Mesothelial cell of epicardium (in vitro differentiated cells): Measurements from ENCODE around the gene GINS3. TPM values are rescaled to one million over a fixed set of nuclear protein-coding genes. Genes with fewer than 3 reads are reported as not detected.

ENCODE experiments used
- DNase-seq, 2 experiments: peaks; one replicate each; pipeline ENCODE4 v3.0.0; 2021; ENCODE audit warnings: low spot score in 2 of 2; ENCODE audit not compliant: unreplicated experiment in 2 of 2
- H3K27ac Mint-ChIP-seq: 2 replicates; pipeline ENCODE4 v1.8.0; 2021; ENCODE audit warnings: mixed read lengths
- H3K27me3 Mint-ChIP-seq: 2 replicates; pipeline ENCODE4 v1.8.0; 2021; ENCODE audit warnings: low read depth, mixed read lengths
- H3K36me3 Mint-ChIP-seq: 2 replicates; pipeline ENCODE4 v1.8.0; 2021; ENCODE audit warnings: mixed read lengths
- H3K4me1 Mint-ChIP-seq: 2 replicates; pipeline ENCODE4 v1.8.0; 2021; ENCODE audit warnings: mixed read lengths
- H3K4me3 Mint-ChIP-seq: 2 replicates; pipeline ENCODE4 v1.8.0; 2021; ENCODE audit warnings: mild to moderate bottlenecking, moderate library complexity, mixed read lengths
- H3K9me3 Mint-ChIP-seq: 2 replicates; pipeline ENCODE4 v1.8.0; 2021; ENCODE audit warnings: mixed read lengths
- total RNA-seq: library from RNA; stranded (reverse); gene quantifications from 3 replicates; pipeline ENCODE4 v1.2.1, GENCODE V29; 2021
- TF ChIP-seq, protein P1 (sequence below): fragments of 200-600 bp; sonication (generic); IDR thresholded peaks from one replicate; pipeline ENCODE4 v1.5.0; 2021; ENCODE audit warnings: antibody characterized with exemption; ENCODE audit not compliant: unreplicated experiment

The GINS3 gene
- 5.0 to 6.0 TPM (median 5.5 TPM) in 3 replicates for total RNA-seq

DNA sequence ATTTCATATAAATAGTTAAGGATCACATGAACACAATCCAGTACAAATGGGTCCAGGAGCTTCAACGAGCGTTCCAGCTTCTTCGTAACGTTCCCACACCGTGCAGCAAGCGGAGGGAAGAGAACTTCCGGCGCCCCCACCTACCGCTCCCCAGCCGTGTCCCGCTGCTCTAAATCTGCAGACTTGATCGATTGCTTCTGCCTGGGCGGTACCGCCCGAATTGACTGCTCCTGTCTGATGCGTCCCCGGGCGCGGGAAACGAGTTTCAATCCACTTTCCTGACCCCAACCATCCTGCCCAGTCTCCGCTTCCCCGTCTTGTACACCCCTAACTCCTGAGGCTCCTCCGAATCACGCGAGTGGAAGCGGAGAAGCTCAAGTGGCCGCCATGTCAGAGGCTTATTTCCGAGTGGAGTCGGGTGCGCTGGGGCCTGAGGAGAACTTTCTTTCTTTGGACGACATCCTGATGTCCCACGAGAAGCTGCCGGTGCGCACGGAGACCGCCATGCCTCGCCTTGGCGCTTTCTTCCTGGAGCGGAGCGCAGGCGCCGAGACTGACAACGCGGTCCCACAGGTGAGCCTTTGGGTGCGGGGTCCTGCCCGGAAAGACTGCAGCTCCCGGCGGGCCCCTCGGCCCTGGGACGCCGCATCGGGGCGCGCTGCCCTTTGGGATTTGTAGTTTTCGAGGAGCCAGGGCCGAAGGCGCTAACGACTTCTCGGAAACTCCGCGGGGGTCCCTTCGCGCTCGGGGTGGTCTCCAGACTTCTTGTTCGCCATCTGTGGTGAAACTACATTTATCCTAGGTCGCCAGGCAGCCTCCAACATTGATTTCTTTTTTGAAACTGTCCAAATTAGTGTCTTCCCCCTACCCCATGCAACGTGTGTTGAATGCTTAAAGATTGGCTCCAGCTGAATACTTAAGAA lies at the start of gene GINS3:
Gene GINS3 (plus strand): TSS at position 257 of the 923 bp plus-strand sequence. CDS start 131 bp downstream, at position 388.
- peak within 1 kb of the TSS; percentile 98 for H3K4me3 Mint-ChIP-seq
- H3K9me3 Mint-ChIP-seq, result no peaks in the 10 kb centered on the region

DNA sequence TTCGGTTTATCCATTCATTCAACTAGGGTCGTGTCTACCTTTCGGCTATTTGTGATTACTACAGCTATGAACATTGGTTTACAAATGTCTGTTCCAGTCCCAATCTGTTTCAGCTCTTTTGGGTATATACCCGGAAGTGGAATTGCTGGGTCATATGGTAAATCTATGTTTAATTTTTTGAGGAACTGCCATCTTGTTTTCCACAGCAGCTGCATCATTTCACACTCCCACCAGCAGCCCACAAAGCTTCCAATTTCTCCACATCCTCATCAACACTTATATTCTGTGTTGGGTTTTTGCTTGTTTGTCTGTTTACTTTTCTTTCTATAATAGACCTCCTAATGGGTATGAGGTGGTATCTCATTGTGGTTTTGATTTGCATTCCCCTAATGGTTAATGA lies 48.7 kb upstream of the GINS3 start:
- TF ChIP-seq, protein P1, sequence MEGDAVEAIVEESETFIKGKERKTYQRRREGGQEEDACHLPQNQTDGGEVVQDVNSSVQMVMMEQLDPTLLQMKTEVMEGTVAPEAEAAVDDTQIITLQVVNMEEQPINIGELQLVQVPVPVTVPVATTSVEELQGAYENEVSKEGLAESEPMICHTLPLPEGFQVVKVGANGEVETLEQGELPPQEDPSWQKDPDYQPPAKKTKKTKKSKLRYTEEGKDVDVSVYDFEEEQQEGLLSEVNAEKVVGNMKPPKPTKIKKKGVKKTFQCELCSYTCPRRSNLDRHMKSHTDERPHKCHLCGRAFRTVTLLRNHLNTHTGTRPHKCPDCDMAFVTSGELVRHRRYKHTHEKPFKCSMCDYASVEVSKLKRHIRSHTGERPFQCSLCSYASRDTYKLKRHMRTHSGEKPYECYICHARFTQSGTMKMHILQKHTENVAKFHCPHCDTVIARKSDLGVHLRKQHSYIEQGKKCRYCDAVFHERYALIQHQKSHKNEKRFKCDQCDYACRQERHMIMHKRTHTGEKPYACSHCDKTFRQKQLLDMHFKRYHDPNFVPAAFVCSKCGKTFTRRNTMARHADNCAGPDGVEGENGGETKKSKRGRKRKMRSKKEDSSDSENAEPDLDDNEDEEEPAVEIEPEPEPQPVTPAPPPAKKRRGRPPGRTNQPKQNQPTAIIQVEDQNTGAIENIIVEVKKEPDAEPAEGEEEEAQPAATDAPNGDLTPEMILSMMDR, result no peak
- Mint-ChIP-seq H3K27ac (no peak overlapping the region), H3K4me1 (no peaks in the 10 kb centered on the region), H3K27me3 (peaks cover 19% of the 10 kb centered on the region), H3K9me3 (no peaks in the 10 kb centered on the region), H3K4me3 (no peak overlapping the region), H3K36me3 (no peaks in the 10 kb centered on the region)
- no peak for DNase-seq

More for the DNA sequence above, at the start of gene GINS3:
- TF ChIP-seq, protein P1, result no peak
- Mint-ChIP-seq H3K27me3 (peaks cover 29% of the 10 kb centered on the region), H3K4me1 (peaks cover 6% of the 10 kb centered on the region), H3K27ac (peak within 1 kb of the TSS; percentile 93), H3K36me3 (peaks cover 5% of the 10 kb centered on the region)
- peak; percentile 70 to 80 for DNase-seq

- TF ChIP-seq, protein P1, result peak; percentile 41
- Mint-ChIP-seq H3K36me3 (no peaks in the 10 kb centered on the region), H3K4me1 (no peaks in the 10 kb centered on the region), H3K27me3 (peaks cover 40% of the 10 kb centered on the region), H3K4me3 (no peak overlapping the region), H3K9me3 (no peaks in the 10 kb centered on the region), H3K27ac (no peak overlapping the region)
- DNase-seq, result no peak
Measured at GRCh38 chr16:58345574-58346354, 46.5 kb upstream of the GINS3 start.

GRCh38 chr16:58346831-58347371 lies 45.4 kb upstream of the GINS3 start:
- no peak overlapping the region for H3K4me3 Mint-ChIP-seq
- H3K27me3 Mint-ChIP-seq, result peaks cover 44% of the 10 kb centered on the region
- no peaks in the 10 kb centered on the region for H3K36me3 Mint-ChIP-seq
- TF ChIP-seq, protein P1, result no peak
- no peaks in the 10 kb centered on the region for H3K9me3 Mint-ChIP-seq
- no peak overlapping the region for H3K27ac Mint-ChIP-seq
- H3K4me1 Mint-ChIP-seq, result no peaks in the 10 kb centered on the region
- DNase-seq, result no peak

DNA sequence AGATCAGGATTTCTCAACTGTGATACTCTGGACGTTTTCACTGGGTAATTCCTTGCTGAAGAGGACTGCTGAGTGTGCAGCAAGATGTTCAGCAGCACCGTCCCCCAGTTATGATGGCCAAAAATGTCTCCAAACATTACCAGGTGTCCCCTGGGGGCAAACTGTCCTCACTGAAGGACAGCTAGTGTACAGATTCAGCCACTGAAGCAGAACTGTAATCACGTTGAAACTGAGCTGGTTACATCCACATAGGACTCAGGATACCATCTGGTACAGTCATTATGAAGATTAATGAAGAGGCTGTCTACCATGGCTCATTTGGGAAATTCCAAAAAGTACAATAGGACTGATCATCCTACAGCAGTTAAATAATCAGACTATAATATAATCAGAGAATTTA lies 43.3 kb upstream of the GINS3 start:
- TF ChIP-seq, protein P1, result no peak
- H3K27ac Mint-ChIP-seq, result no peak overlapping the region
- H3K4me3 Mint-ChIP-seq, result no peak overlapping the region

More for the DNA sequence above, 43.3 kb upstream of the GINS3 start:
- no peak for DNase-seq
- H3K9me3 Mint-ChIP-seq, result peaks cover 3% of the 10 kb centered on the region
- peaks cover 47% of the 10 kb centered on the region for H3K27me3 Mint-ChIP-seq
- no peaks in the 10 kb centered on the region for H3K36me3 Mint-ChIP-seq
- no peaks in the 10 kb centered on the region for H3K4me1 Mint-ChIP-seq
